Left ventricle myocardium inferior (tissue), 1 donor: ENCODE results near the gene LMBR1L. TPM values are rescaled to one million over a fixed set of nuclear protein-coding genes. Genes with fewer than 3 reads are reported as not detected.

Source experiments
- DNase-seq: peaks from one replicate; pipeline ENCODE4 v3.0.0-alpha.2; 2020
- H3K27ac ChIP-seq: fragments of 200-600 bp; replicated peaks from 2 replicates; pipeline ENCODE4 v1.8.0; 2021
- H3K27me3 ChIP-seq: fragments of 200-600 bp; 2 replicates; pipeline ENCODE4 v1.8.0; 2021; ENCODE audit warnings: low read depth
- H3K36me3 ChIP-seq: fragments of 200-600 bp; 2 replicates; pipeline ENCODE4 v1.8.0; 2021
- H3K4me1 ChIP-seq: fragments of 200-600 bp; 2 replicates; pipeline ENCODE4 v1.8.0; 2021
- H3K4me3 ChIP-seq: fragments of 200-600 bp; 2 replicates; pipeline ENCODE4 v1.8.0; 2021; ENCODE audit warnings: mild to moderate bottlenecking, moderate library complexity
- H3K9me3 ChIP-seq: fragments of 200-600 bp; replicated peaks from 2 replicates; pipeline ENCODE4 v1.8.0; 2021
- intact Hi-C: fragments of 100-400 bp; cut with micrococcal nuclease; formaldehyde crosslinking; loops from one replicate; pipeline ENCODE4 v1.11.0; 2022
- total RNA-seq: library from RNA; stranded (reverse); fragmentation: NEBNext Ultra II Directional; extraction: Animal tissue kit (Norgen Biotek cat#: 25700); gene quantifications from one replicate; pipeline ENCODE4 v1.2.1, GENCODE V29; 2021
- TF ChIP-seq, protein P1 (sequence below): fragments of 200-600 bp; IDR thresholded peaks from 2 replicates; pipeline ENCODE4 v1.8.0; 2021; ENCODE audit warnings: antibody characterized with exemption, mild to moderate bottlenecking, borderline replicate concordance
- donor health status: DM: no; HTN: yes; CAD: no; lungs with severe emphysema.

The LMBR1L gene
- total RNA-seq, 1 donor from 2014 or later = 27.5 TPM

DNA sequence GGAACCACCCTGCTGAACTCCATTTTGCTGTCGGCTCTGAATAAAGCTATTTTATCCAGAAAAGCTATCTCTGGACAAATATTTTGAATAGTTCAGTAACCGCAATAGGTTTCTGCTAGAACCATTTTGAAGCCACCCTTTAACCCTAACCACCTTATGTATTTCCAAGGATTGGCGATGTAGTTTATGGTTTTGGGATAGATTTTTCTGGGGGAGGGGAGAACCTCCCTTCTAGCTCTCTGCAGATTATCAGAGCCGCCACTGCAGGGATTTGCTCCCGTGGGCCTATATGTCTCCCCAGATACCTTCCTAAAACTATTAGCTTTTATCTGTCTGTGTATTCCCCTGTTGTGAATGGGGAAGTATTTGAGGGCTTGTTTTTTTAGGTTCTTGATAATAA, 22.4 kb upstream of the LMBR1L start:
- peak overlapping the region; percentile 100 for H3K27ac ChIP-seq
- peak overlapping the region; percentile 97 for H3K4me3 ChIP-seq
- DNase-seq = no peak
- H3K4me1 ChIP-seq = peaks cover 48% of the 10 kb centered on the region
- no peaks in the 10 kb centered on the region for H3K27me3 ChIP-seq
- TF ChIP-seq, protein P1, sequence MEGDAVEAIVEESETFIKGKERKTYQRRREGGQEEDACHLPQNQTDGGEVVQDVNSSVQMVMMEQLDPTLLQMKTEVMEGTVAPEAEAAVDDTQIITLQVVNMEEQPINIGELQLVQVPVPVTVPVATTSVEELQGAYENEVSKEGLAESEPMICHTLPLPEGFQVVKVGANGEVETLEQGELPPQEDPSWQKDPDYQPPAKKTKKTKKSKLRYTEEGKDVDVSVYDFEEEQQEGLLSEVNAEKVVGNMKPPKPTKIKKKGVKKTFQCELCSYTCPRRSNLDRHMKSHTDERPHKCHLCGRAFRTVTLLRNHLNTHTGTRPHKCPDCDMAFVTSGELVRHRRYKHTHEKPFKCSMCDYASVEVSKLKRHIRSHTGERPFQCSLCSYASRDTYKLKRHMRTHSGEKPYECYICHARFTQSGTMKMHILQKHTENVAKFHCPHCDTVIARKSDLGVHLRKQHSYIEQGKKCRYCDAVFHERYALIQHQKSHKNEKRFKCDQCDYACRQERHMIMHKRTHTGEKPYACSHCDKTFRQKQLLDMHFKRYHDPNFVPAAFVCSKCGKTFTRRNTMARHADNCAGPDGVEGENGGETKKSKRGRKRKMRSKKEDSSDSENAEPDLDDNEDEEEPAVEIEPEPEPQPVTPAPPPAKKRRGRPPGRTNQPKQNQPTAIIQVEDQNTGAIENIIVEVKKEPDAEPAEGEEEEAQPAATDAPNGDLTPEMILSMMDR = no peak
- peaks cover 14% of the 10 kb centered on the region for H3K36me3 ChIP-seq
- H3K9me3 ChIP-seq = no peaks in the 10 kb centered on the region
- intact Hi-C loops = no loop called here

- peaks cover 48% of the 10 kb centered on the region for H3K4me1 ChIP-seq
- H3K4me3 ChIP-seq = peak overlapping the region; percentile 97
- H3K27me3 ChIP-seq = no peaks in the 10 kb centered on the region
- DNase-seq = no peak
- no peaks in the 10 kb centered on the region for H3K9me3 ChIP-seq
- intact Hi-C loops = no loop called here
- peak overlapping the region; percentile 100 for H3K27ac ChIP-seq
- TF ChIP-seq, protein P1 = no peak
- H3K36me3 ChIP-seq = peaks cover 23% of the 10 kb centered on the region
Observed at GRCh38 chr12:49131894-49132461, 21.3 kb upstream of the LMBR1L start.

GRCh38 chr12:49131051-49131893, 20.6 kb upstream of the LMBR1L start, which contains the start of gene TUBA1B:
Gene TUBA1B (minus strand): TSS chr12:49131395. CDS start chr12:49131300, 95 bp downstream.
- peak within 1 kb of the TSS; percentile 100 for H3K27ac ChIP-seq
- no peaks in the 10 kb centered on the region for H3K27me3 ChIP-seq
- intact Hi-C loops = no loop called here
- H3K9me3 ChIP-seq = no peaks in the 10 kb centered on the region
- DNase-seq = peak; percentile 94
- peak within 1 kb of the TSS; percentile 97 for H3K4me3 ChIP-seq
- TF ChIP-seq, protein P1 = no peak
- peaks cover 48% of the 10 kb centered on the region for H3K4me1 ChIP-seq
- H3K36me3 ChIP-seq = peaks cover 30% of the 10 kb centered on the region

- peak; percentile 94 for DNase-seq
Observed at GRCh38 chr12:49130151-49131050, 19.8 kb upstream of the LMBR1L start.

More at GRCh38 chr12:49130151-49131050, 19.8 kb upstream of the LMBR1L start:
- Histone ChIP-seq H3K27me3 (no peaks in the 10 kb centered on the region), H3K4me3 (peak overlapping the region; percentile 97), H3K9me3 (no peaks in the 10 kb centered on the region), H3K4me1 (peaks cover 48% of the 10 kb centered on the region), H3K27ac (peak overlapping the region; percentile 100), H3K36me3 (peaks cover 30% of the 10 kb centered on the region)
- TF ChIP-seq, protein P1 = peak; percentile 89
- intact Hi-C loops = no loop called here
